ENCODE measurements around the gene KRT10. TPM values are rescaled to one million over a fixed set of nuclear protein-coding genes. Genes with fewer than 3 reads are reported as not detected.
"Not testable (repeated sequence)": the region's sequence is repeated elsewhere in the genome, so short reads cannot be mapped to it uniquely, and the experiment has no call there.

KRT10 gene
- total RNA-seq, 2 donors from 2014 or later = 59.1 to 59.3 TPM

DNA sequence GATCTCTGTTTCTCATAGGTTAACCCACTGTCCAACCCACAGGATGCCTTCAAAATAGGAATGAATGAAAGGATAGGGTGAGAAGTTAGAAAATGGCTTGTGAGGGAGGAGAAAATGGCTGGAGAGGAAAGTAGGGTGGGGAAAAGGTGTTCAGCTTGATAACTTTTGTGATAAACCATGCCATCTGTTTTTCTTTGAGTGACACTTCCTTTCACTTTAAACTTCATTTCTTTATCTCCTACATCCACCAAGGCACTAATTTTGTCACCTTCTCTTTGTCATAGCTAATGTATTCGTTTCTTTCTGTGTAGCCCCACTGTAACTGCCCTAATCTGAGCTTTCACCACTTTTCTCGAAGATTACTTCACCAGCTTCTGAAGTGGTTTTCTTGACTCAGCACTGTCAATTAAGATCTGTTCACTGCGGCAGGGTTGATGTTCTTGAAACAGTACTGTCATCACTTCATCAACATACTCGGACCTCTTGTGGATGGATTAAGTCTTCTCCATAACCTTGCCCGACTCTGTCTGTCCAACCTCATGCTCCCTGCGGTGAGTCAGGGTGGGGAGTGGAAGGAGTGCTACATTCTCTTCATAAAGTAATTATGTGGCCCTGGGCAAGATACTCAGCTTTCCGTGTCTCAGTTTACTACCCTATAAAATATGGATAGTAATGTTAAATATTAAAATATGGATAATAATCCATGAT lies 5.5 kb upstream of the KRT10 start:
- Mint-ChIP-seq H3K27ac (peak overlapping the region; percentile 48), H3K27me3 (ENCODE audit: low read depth) (no peaks in the 10 kb centered on the region), H3K36me3 (ENCODE audit: insufficient read depth in 2 of 2) (peaks cover 2 to 5% of the 10 kb centered on the region in 2 donors), H3K9me3 (no peaks in the 10 kb centered on the region), H3K4me3 (peak overlapping the region; percentile 20 to 72), H3K4me1 (ENCODE audit: low read depth) (peaks cover 30% of the 10 kb centered on the region)
- DNase-seq (peak; percentile 25 to 29), ATAC-seq (replicated peaks in 1 of 2) (peak; percentile 97 to 98)

GRCh38 chr17:40825599-40825998 lies 3.2 kb upstream of the KRT10 start:
- Mint-ChIP-seq H3K4me1 (ENCODE audit: low read depth) (peaks cover 31% of the 10 kb centered on the region), H3K36me3 (ENCODE audit: insufficient read depth in 2 of 2) (peaks cover 3 to 5% of the 10 kb centered on the region in 2 donors), H3K4me3 (no peak overlapping the region), H3K9me3 (no peaks in the 10 kb centered on the region), H3K27me3 (ENCODE audit: low read depth) (no peaks in the 10 kb centered on the region), H3K27ac (no peak overlapping the region)
- ATAC-seq (replicated peaks in 1 of 2) = no peak
- no peak for DNase-seq

GRCh38 chr17:40824015-40824832 lies 1.8 kb upstream of the KRT10 start:
- DNase-seq (no peak), ATAC-seq (replicated peaks in 1 of 2) (no peak)
- no peaks in the 10 kb centered on the region for H3K27me3 Mint-ChIP-seq (ENCODE audit: low read depth)
- peaks cover 0 to 2% of the 10 kb centered on the region in 2 donors for H3K9me3 Mint-ChIP-seq
- no peak overlapping the region for H3K4me3 Mint-ChIP-seq
- H3K36me3 Mint-ChIP-seq (ENCODE audit: insufficient read depth in 2 of 2) = peaks cover 2 to 3% of the 10 kb centered on the region in 2 donors
- H3K4me1 Mint-ChIP-seq (ENCODE audit: low read depth) = peaks cover 44% of the 10 kb centered on the region
- H3K27ac Mint-ChIP-seq = no peak overlapping the region

DNA sequence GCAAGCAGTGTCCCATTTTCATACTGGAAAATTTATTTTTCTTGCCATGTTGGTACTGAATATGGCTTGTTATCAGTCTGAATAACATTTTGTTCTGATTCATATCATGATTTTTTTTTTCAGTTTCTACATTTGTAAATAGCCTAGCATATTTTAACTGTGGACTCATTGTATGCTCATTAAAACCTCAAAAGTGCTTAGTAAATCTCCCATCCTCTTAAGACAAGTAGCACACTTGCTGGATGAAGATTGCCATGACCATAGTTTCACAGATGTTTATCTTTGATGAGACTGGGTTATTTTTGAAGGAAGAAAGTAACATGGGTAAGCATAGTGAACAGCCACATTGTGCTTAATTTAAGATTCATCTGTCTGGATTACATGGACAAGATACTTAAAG lies 878 bp downstream of the KRT10 start:
- no peaks in the 10 kb centered on the region for H3K27me3 Mint-ChIP-seq (ENCODE audit: low read depth)

DNA sequence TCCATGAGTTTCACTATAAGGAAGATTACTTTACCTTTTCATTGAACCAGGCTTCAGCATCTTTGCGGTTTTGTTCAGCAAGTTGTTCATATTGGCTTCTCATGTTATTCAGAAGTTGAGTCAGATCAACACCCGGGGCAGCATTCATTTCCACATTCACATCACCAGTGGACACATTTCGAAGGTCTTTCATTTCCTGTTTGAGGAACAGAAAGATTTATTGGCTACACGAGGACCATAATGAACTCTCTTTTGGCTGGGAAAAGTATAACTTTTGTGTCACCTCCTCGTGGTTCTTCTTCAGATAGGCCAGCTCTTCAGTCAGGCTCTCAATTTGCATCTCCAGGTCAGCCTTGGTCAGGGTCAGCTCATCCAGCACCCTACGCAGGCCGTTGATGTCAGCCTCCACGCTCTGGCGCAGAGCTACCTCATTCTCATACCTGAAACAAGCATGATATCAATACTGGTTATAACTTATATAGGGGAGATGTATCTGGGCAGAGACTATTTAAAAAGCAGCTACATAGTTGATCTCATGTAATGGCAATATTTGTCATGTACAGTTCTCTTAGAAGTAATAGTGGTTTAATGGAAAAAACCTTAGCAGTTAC lies 2.1 kb downstream of the KRT10 start:
- H3K4me3 Mint-ChIP-seq = peak overlapping the region; percentile 91 to 92
- H3K9me3 Mint-ChIP-seq = peaks cover 0 to 2% of the 10 kb centered on the region in 2 donors
- H3K36me3 Mint-ChIP-seq (ENCODE audit: insufficient read depth in 2 of 2) = peaks cover 11 to 19% of the 10 kb centered on the region in 2 donors
- DNase-seq (peak; percentile 12 to 27), ATAC-seq (replicated peaks in 1 of 2) (peak in 1 of 2 donors; percentile 47)
- peaks cover 36% of the 10 kb centered on the region for H3K4me1 Mint-ChIP-seq (ENCODE audit: low read depth)
- peak overlapping the region; percentile 95 for H3K27ac Mint-ChIP-seq
- no peaks in the 10 kb centered on the region for H3K27me3 Mint-ChIP-seq (ENCODE audit: low read depth)

More for the DNA sequence above, 878 bp downstream of the KRT10 start:
- peaks cover 13 to 19% of the 10 kb centered on the region in 2 donors for H3K36me3 Mint-ChIP-seq (ENCODE audit: insufficient read depth in 2 of 2)
- H3K27ac Mint-ChIP-seq = no peak overlapping the region
- no peak for ATAC-seq (replicated peaks in 1 of 2)
- no peak overlapping the region for H3K4me3 Mint-ChIP-seq
- peaks cover 0 to 2% of the 10 kb centered on the region in 2 donors for H3K9me3 Mint-ChIP-seq
- H3K4me1 Mint-ChIP-seq (ENCODE audit: low read depth) = peaks cover 40% of the 10 kb centered on the region
- no peak for DNase-seq

DNA sequence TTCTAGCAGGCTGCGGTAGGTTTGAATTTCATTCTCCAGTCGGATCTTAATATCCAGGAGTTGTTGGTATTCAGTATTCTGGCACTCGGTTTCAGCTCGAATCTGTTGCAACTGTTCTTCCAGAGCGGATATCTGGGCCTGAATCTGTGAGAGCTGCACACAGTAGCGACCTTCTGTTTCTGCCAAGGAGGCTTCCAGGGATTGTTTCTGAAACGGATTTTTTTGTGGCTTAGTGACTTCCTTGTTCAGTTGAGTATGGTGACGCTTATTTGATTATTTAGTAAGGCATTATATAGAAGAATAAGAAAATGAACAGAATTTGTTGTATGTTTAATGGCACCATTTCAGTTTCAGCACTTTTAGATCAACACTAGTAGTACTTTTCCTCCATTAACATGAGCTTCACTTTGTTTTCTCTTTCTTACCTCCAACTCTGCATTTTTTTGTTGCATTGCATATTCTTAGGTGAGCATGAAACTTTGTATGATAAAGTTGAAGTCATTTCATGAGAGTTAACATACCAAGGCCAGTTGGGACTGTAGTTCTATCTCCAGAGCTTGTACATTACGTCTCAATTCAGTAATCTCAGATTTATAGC lies 2.8 kb downstream of the KRT10 start:
- H3K4me3 Mint-ChIP-seq = peak overlapping the region; percentile 91 to 92
- ATAC-seq (replicated peaks in 1 of 2) = no peak
- peaks cover 36% of the 10 kb centered on the region for H3K4me1 Mint-ChIP-seq (ENCODE audit: low read depth)
- no peaks in the 10 kb centered on the region for H3K27me3 Mint-ChIP-seq (ENCODE audit: low read depth)
- peak overlapping the region; percentile 95 for H3K27ac Mint-ChIP-seq
- peaks cover 11 to 19% of the 10 kb centered on the region in 2 donors for H3K36me3 Mint-ChIP-seq (ENCODE audit: insufficient read depth in 2 of 2)
- DNase-seq = no peak
- peaks cover 0 to 4% of the 10 kb centered on the region in 2 donors for H3K9me3 Mint-ChIP-seq

- H3K9me3 Mint-ChIP-seq = peaks cover 0 to 5% of the 10 kb centered on the region in 2 donors
- H3K27ac Mint-ChIP-seq = peak overlapping the region; percentile 100
- H3K27me3 Mint-ChIP-seq (ENCODE audit: low read depth) = peaks cover 4% of the 10 kb centered on the region
- peaks cover 11 to 19% of the 10 kb centered on the region in 2 donors for H3K36me3 Mint-ChIP-seq (ENCODE audit: insufficient read depth in 2 of 2)
- ATAC-seq (replicated peaks in 1 of 2) (peak; percentile 81 to 95), DNase-seq (peak; percentile 89 to 91)
- H3K4me1 Mint-ChIP-seq (ENCODE audit: low read depth) = peaks cover 29% of the 10 kb centered on the region
- H3K4me3 Mint-ChIP-seq = peak overlapping the region; percentile 92 to 99
These were observed 3.5 kb downstream of the KRT10 start for GRCh38 chr17:40818733-40819527.

DNA sequence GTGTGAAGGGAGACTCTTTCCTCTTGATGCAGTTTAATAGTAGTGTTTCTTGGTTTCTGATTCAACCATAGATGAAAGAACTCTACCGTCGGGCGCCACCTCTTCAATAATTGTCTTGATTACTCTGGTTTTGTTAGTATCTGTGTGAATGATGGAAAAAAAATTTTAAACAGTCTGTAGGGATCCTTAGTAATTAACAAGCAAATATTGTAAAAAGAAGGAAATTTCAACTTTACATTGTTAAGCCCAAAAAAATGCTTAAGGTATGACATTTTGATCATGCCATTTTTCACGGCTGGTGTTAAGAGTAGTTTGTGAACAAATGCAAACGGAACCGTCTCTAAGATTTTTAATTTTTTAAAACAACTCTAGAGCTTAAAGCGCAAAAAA lies 4.1 kb downstream of the KRT10 start:
- Mint-ChIP-seq H3K27me3 (ENCODE audit: low read depth) (peaks cover 9% of the 10 kb centered on the region), H3K36me3 (ENCODE audit: insufficient read depth in 2 of 2) (peaks cover 11 to 19% of the 10 kb centered on the region in 2 donors), H3K9me3 (peaks cover 0 to 5% of the 10 kb centered on the region in 2 donors), H3K4me3 (peak overlapping the region; percentile 92 to 99), H3K4me1 (ENCODE audit: low read depth) (peaks cover 29% of the 10 kb centered on the region), H3K27ac (peak overlapping the region; percentile 100)
- DNase-seq (no peak), ATAC-seq (replicated peaks in 1 of 2) (no peak)

GRCh38 chr17:40817103-40817682 lies 5.2 kb downstream of the KRT10 start:
- Mint-ChIP-seq H3K4me1 (ENCODE audit: low read depth) (peaks cover 29% of the 10 kb centered on the region), H3K27me3 (ENCODE audit: low read depth) (peaks cover 18% of the 10 kb centered on the region), H3K9me3 (peaks cover 0 to 5% of the 10 kb centered on the region in 2 donors), H3K36me3 (ENCODE audit: insufficient read depth in 2 of 2) (peaks cover 11 to 18% of the 10 kb centered on the region in 2 donors), H3K27ac (peak overlapping the region; percentile 90), H3K4me3 (peak overlapping the region; percentile 92 to 99)
- ATAC-seq (replicated peaks in 1 of 2) (no peak), DNase-seq (no peak)

DNA sequence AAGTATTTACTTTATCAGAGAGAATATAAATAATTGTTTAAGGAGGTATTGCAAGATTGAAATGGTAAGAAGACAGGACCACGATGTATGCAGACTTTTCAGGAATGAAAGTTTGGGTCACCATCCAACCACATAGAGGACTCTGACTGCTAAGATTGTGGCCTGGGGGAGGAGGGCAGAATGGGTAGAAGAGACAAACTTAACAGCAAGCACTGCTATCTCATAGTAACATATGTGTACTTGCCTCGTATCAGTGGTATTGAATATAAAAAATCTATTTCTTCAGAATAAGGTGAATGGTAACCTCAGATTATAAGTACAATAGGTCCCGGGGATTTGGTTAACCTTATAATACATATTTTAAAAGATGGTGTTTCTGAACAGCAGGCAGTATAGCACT lies 5.8 kb downstream of the KRT10 start:
- H3K36me3 Mint-ChIP-seq (ENCODE audit: insufficient read depth in 2 of 2) = peaks cover 11 to 18% of the 10 kb centered on the region in 2 donors
- ATAC-seq (replicated peaks in 1 of 2) (no peak), DNase-seq (no peak)
- no peak overlapping the region for H3K27ac Mint-ChIP-seq
- H3K4me3 Mint-ChIP-seq = peak overlapping the region in 1 of 2 donors; percentile 99
- H3K27me3 Mint-ChIP-seq (ENCODE audit: low read depth) = peaks cover 24% of the 10 kb centered on the region
- peaks cover 0 to 5% of the 10 kb centered on the region in 2 donors for H3K9me3 Mint-ChIP-seq
- H3K4me1 Mint-ChIP-seq (ENCODE audit: low read depth) = peaks cover 29% of the 10 kb centered on the region

- Mint-ChIP-seq H3K9me3 (peaks cover 0 to 5% of the 10 kb centered on the region in 2 donors), H3K27ac (no peak overlapping the region), H3K4me3 (no peak overlapping the region), H3K4me1 (ENCODE audit: low read depth) (peaks cover 25% of the 10 kb centered on the region), H3K36me3 (ENCODE audit: insufficient read depth in 2 of 2) (peaks cover 11 to 18% of the 10 kb centered on the region in 2 donors), H3K27me3 (ENCODE audit: low read depth) (peaks cover 36% of the 10 kb centered on the region)
- no peak for DNase-seq
- ATAC-seq (replicated peaks in 1 of 2) = no peak
These were observed 7.0 kb downstream of the KRT10 start for GRCh38 chr17:40815381-40815780.

- not testable (repeated sequence) for H3K4me3 Mint-ChIP-seq; ATAC-seq (replicated peaks in 1 of 2); DNase-seq; H3K9me3 Mint-ChIP-seq; H3K27ac Mint-ChIP-seq
- Mint-ChIP-seq H3K27me3 (ENCODE audit: low read depth) (peaks cover 43% of the 10 kb centered on the region), H3K4me1 (ENCODE audit: low read depth) (peaks cover 18% of the 10 kb centered on the region), H3K36me3 (ENCODE audit: insufficient read depth in 2 of 2) (peaks cover 11 to 18% of the 10 kb centered on the region in 2 donors)
These were observed 7.8 kb downstream of the KRT10 start for GRCh38 chr17:40814657-40815056.
